Measurements from ENCODE around the gene MIOX.

MIOX gene

DNA sequence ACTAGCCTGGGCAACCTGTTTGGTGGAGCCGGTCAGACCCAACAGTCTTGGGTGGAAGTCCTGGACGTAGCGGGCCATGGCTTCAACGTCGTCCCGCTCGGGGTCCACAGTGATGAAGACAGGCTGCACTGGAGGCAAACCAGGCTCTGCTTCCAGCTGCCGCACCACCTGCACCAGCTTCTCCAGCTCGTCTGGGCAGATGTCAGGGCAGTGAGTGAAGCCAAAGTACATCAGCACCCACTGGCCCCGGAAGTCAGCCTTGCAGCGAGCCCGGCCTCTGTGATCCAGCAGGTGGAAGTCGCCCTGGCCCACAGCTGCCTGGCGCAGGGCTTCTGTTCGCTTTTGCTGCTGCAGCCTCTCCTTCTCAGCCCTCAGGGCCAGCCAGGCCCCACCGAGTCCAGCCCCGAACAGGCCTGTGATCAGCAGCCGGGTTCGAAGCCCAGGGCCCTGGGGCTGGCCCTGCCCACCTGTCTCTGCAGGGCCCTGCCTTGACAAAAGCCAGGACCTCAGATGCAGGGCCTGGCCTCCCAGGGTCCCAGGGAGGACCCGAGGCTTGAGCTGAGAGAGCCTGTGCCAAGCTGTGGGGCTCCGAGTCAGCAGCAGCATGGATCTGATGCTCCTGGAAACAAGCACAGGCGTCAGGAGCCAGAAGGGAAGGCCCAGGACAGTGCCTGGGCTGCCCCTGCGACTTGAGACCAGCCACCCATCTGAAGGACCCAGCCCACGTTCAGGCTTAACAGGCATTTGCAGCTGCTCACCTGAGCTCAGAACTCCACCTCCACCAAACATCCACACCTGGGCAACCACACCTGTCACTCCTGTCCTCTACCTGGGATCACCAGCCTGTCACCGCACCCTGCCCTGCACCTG lies 37.4 kb downstream of the MIOX start:
- ATAC-seq (no peak), DNase-seq (ENCODE audit: low spot score in 2 of 2) (peak; percentile 3 to 59)
- peaks cover 47% of the 10 kb centered on the region for H3K4me1 Mint-ChIP-seq
- H3K9me3 Mint-ChIP-seq = no peaks in the 10 kb centered on the region
- peak overlapping the region; percentile 95 for H3K27ac Mint-ChIP-seq
- peak overlapping the region; percentile 93 for H3K4me3 Mint-ChIP-seq
- H3K36me3 Mint-ChIP-seq = peaks cover 83% of the 10 kb centered on the region

DNA sequence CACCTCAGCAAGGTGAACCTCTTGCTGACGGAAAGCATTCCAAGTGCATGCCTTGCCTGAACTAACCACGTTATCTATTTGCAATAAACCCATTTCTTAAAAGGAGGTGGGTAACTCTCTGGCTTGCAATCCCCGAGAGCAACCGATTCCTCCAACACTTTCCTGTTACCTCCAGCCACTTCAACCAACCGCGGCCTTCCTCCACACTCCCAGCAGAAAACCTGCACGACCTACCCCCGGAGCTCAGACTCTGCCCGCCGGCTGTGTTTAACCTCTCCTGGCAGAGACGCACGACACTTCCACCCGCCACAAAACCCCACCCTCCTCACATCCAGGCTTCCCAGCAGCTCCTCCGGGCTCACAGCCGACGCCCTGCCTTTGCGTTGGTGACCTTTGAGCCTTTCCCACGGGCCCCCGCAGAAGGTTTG lies 38.0 kb downstream of the MIOX start:
- H3K27ac Mint-ChIP-seq = peak overlapping the region; percentile 95
- H3K4me3 Mint-ChIP-seq = peak overlapping the region; percentile 93
- H3K9me3 Mint-ChIP-seq = no peaks in the 10 kb centered on the region
- H3K4me1 Mint-ChIP-seq = peaks cover 47% of the 10 kb centered on the region
- H3K36me3 Mint-ChIP-seq = peaks cover 77% of the 10 kb centered on the region
- DNase-seq (ENCODE audit: low spot score in 2 of 2) (no peak), ATAC-seq (no peak)

GRCh38 chr22:50525104-50525857 lies 38.6 kb downstream of the MIOX start, which contains the start of gene SCO2:
Gene SCO2 (minus strand): TSS chr22:50525598. CDS start chr22:50524411, 1,187 bp downstream.
- peaks cover 72% of the 10 kb centered on the region for H3K36me3 Mint-ChIP-seq
- H3K27ac Mint-ChIP-seq = peak within 1 kb of the TSS; percentile 95

GRCh38 chr22:50525858-50526107 lies 39.1 kb downstream of the MIOX start:
- Mint-ChIP-seq H3K36me3 (peaks cover 72% of the 10 kb centered on the region), H3K4me1 (peaks cover 47% of the 10 kb centered on the region), H3K27ac (peak overlapping the region; percentile 95), H3K9me3 (no peaks in the 10 kb centered on the region), H3K4me3 (peak overlapping the region; percentile 93)
- ATAC-seq (no peak), DNase-seq (ENCODE audit: low spot score in 2 of 2) (no peak)

More at GRCh38 chr22:50525104-50525857, 38.6 kb downstream of the MIOX start, which contains the start of gene SCO2:
- H3K9me3 Mint-ChIP-seq = no peaks in the 10 kb centered on the region
- DNase-seq (ENCODE audit: low spot score in 2 of 2) (peak; percentile 99), ATAC-seq (peak; percentile 69)
- H3K4me3 Mint-ChIP-seq = peak within 1 kb of the TSS; percentile 93
- peaks cover 47% of the 10 kb centered on the region for H3K4me1 Mint-ChIP-seq

DNA sequence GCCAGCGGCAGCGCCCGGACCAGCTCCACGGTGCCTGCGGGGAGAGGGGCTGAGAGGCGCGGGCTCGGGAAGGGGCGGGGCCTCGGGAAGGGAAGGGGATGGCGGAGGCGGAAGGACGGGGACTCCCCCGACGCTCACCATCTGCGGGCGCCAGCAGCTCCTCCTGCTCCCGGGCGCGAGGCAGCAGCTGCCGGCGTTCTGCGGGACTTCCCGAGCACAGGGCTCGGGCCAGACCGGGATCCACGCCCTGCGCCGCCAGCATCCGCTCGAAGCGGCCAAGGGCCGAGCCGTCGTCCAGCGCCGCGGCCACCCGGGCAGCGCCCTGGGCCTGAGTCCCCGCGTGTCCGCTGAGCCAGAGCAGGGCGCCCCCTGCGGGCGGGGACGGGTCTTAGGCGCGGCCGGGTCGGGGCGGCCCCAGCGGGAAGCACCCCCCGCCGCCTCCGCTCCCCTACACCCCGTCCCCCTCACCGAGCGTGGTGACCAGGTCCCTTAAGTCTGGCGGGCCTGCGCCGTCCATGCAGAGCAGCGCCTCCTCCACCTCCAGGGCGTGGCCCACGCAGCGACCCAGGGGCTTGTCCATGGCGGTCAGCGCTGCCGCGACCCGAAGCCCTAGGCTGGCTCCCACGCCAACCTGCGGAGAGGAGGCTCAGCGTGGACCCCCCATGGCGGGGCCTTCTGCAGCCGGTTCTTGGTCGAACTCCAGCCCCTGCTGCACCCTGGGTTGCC lies 39.6 kb downstream of the MIOX start:
- H3K9me3 Mint-ChIP-seq = no peaks in the 10 kb centered on the region
- DNase-seq (ENCODE audit: low spot score in 2 of 2) = peak; percentile 86 to 94
- peak; percentile 58 for ATAC-seq
- H3K4me3 Mint-ChIP-seq = peak overlapping the region; percentile 93
- peak overlapping the region; percentile 95 for H3K27ac Mint-ChIP-seq
- peaks cover 47% of the 10 kb centered on the region for H3K4me1 Mint-ChIP-seq
- H3K36me3 Mint-ChIP-seq = peaks cover 72% of the 10 kb centered on the region

DNA sequence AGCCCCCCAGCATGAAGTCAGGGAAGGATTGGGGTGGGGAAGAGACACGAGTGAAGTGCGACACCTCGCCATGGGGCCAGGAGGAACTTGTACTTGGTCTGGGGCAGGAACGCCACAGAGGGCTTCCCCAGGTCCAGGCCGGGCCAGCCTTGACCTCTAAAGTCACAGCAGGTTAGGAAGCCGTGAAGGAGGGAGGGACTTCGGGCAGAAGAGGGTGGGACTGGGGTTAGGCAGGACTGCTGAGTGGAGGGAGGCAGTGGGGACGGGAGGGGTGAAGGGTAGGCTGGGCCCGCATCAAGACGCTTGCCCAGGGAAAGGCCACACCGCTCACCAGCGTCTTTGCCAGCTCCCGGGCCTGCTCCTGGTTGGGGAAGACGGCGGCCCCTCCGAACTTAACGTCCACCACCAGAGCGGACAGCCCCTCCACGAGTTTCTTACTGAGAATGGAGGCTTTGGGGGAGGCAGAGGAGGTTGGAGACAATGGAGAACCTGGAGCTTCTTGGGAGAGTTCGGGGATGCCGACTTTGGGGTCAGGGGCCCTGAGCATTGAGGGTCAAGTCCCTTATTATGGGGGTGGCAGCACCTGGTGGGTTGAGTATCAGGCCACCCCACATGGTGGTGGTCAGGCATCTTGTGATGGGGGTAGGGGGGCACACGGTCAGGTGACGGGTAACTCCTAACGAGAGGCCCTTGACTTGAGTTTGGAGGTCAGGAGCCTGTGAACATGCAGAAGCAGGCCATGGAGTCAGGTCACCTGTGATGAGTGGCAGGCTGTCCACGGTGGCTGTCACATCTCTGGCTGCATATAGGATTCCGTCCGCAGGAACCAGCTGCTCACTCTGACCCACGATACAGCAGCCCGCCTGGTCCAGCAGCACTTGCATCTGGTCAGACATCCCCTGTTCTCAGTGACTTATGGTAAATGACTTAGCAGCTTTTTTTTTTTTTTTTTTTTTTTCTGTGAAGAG lies 40.5 kb downstream of the MIOX start:
- peaks cover 47% of the 10 kb centered on the region for H3K4me1 Mint-ChIP-seq
- H3K27ac Mint-ChIP-seq = peak overlapping the region; percentile 95
- ATAC-seq (peak; percentile 3), DNase-seq (ENCODE audit: low spot score in 2 of 2) (peak; percentile 5 to 84)
- peaks cover 65% of the 10 kb centered on the region for H3K36me3 Mint-ChIP-seq
- H3K9me3 Mint-ChIP-seq = no peaks in the 10 kb centered on the region
- peak overlapping the region; percentile 93 for H3K4me3 Mint-ChIP-seq

- DNase-seq (ENCODE audit: low spot score in 2 of 2) (peak in 1 of 2 donors; percentile 51), ATAC-seq (no peak)
- Mint-ChIP-seq H3K9me3 (no peaks in the 10 kb centered on the region), H3K36me3 (peaks cover 57% of the 10 kb centered on the region), H3K4me1 (peaks cover 51% of the 10 kb centered on the region), H3K4me3 (peak overlapping the region; percentile 93), H3K27ac (peak overlapping the region; percentile 95)
These were observed 41.4 kb downstream of the MIOX start for GRCh38 chr22:50527921-50528681.

GRCh38 chr22:50528682-50529415 lies 42.2 kb downstream of the MIOX start:
- DNase-seq (ENCODE audit: low spot score in 2 of 2) (peak in 1 of 2 donors; percentile 56), ATAC-seq (no peak)
- Mint-ChIP-seq H3K27ac (peak overlapping the region; percentile 95), H3K9me3 (no peaks in the 10 kb centered on the region), H3K4me3 (peak overlapping the region; percentile 93), H3K4me1 (peaks cover 49% of the 10 kb centered on the region), H3K36me3 (peaks cover 49% of the 10 kb centered on the region)

DNA sequence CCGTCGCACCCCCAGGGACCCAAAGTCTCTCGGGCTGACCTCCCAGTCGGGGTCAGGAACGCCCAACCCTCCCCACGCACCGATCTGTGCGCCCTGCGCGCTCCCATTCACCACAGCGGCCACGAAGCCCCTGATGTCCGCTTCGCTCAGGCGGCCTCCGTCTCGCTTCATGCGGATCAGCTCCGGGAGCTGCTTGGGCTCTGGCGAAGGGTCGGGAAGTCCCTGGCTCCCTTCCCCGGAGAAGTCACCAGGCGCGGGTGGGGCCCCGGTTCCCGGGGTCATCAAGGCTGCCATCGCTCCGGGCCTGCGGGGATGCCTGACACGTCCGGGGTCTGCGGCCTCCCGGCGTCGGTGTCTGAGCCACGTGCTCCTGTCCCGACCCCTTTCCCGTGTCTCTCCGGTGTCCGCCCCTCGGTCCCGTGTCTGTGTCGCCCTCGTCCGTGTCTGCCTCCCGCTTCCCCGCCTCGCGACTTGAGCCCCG lies 42.8 kb downstream of the MIOX start:
- Mint-ChIP-seq H3K4me3 (peak overlapping the region; percentile 93), H3K36me3 (peaks cover 43% of the 10 kb centered on the region), H3K27ac (peak overlapping the region; percentile 95), H3K4me1 (peaks cover 45% of the 10 kb centered on the region), H3K9me3 (no peaks in the 10 kb centered on the region)
- no peak for ATAC-seq
- no peak for DNase-seq (ENCODE audit: low spot score in 2 of 2)

GRCh38 chr22:50529897-50530579 lies 43.4 kb downstream of the MIOX start, which contains the start of gene TYMP:
Gene TYMP (minus strand): TSS chr22:50530012. CDS start chr22:50529709, 303 bp downstream.
- Mint-ChIP-seq H3K4me1 (peaks cover 39% of the 10 kb centered on the region), H3K9me3 (no peaks in the 10 kb centered on the region), H3K36me3 (peaks cover 38% of the 10 kb centered on the region), H3K27ac (peak within 1 kb of the TSS; percentile 100), H3K4me3 (peak within 1 kb of the TSS; percentile 93)
- DNase-seq (ENCODE audit: low spot score in 2 of 2) (peak; percentile 71 to 90), ATAC-seq (peak; percentile 56)

- no peak for DNase-seq (ENCODE audit: low spot score in 2 of 2)
- H3K27ac Mint-ChIP-seq = peak overlapping the region; percentile 100
- H3K9me3 Mint-ChIP-seq = no peaks in the 10 kb centered on the region
- peaks cover 33% of the 10 kb centered on the region for H3K36me3 Mint-ChIP-seq
- H3K4me1 Mint-ChIP-seq = peaks cover 38% of the 10 kb centered on the region
- ATAC-seq = peak; percentile 2
- H3K4me3 Mint-ChIP-seq = peak overlapping the region; percentile 93
These were observed 43.9 kb downstream of the MIOX start for GRCh38 chr22:50530580-50530876.

DNA sequence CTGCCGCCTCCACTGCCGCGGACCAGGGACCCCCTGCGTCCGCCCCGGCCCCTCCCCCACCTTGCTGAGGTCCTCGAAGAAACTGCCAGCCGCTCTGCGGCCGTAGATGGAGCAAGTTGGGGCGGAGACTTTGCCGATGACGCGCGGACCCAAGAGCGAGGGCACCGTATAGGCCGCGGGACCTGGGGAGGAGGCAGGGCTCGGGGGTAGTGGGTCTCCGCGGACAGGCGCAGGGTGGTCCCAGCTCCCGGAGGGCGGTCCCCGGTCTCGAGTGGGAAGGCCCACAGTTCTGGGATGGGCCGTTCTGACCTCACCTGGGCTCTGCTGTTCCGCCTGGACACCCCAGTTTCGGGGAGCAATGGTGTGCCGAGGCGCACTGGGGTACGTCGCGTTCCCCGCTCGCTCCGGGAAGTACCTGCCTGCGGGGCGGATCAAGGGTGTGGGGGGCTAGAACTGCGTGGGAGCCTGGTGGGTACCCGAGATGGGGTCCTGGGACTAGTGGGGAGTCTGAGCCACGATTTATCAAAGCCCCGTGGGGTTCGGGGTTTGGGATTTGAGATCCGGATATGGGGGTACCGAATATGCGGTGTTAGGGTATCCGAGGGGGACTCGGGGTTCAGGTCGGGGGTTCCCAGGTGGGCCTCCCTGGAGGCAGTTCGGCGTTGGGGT lies 44.4 kb downstream of the MIOX start:
- Mint-ChIP-seq H3K27ac (peak overlapping the region; percentile 100), H3K36me3 (peaks cover 29% of the 10 kb centered on the region), H3K4me1 (peaks cover 38% of the 10 kb centered on the region), H3K4me3 (peak overlapping the region; percentile 93), H3K9me3 (no peaks in the 10 kb centered on the region)
- ATAC-seq = peak; percentile 68
- peak; percentile 75 to 94 for DNase-seq (ENCODE audit: low spot score in 2 of 2)
